Neural crest cell (in vitro differentiated cells): ENCODE data around the gene TRAPPC14. TPM values are rescaled to one million over a fixed set of nuclear protein-coding genes. Genes with fewer than 3 reads are reported as not detected.
A peak's percentile ranks its signal among the peaks of the same experiment; 100 is the strongest.

Experiments used
- DNase-seq: peaks from one replicate; pipeline ENCODE4 v3.0.0; 2021; ENCODE audit warnings: low read depth, mixed read lengths, low spot score
- H3K27ac Mint-ChIP-seq: one replicate; pipeline ENCODE4 v1.8.0; 2021; ENCODE audit warnings: mild to moderate bottlenecking, mixed read lengths; ENCODE audit not compliant: unreplicated experiment
- H3K27me3 Mint-ChIP-seq: 2 replicates; pipeline ENCODE4 v1.8.0; 2021; ENCODE audit warnings: low read depth, mild to moderate bottlenecking, mixed read lengths
- H3K36me3 Mint-ChIP-seq: 2 replicates; pipeline ENCODE4 v1.8.0; 2021; ENCODE audit warnings: low read depth, mild to moderate bottlenecking, mixed read lengths
- H3K4me1 Mint-ChIP-seq: 2 replicates; pipeline ENCODE4 v1.8.0; 2021; ENCODE audit warnings: mixed read lengths
- H3K4me3 Mint-ChIP-seq: one replicate; pipeline ENCODE4 v1.8.0; 2021; ENCODE audit warnings: mild to moderate bottlenecking, mixed read lengths
- H3K9me3 Mint-ChIP-seq: 2 replicates; pipeline ENCODE4 v1.8.0; 2021; ENCODE audit warnings: mixed read lengths
- CTCF ChIP-seq: fragments of 200-600 bp; sonication (generic); conservative IDR thresholded peaks from 2 replicates; pipeline ENCODE4 v1.5.0; 2021; ENCODE audit warnings: antibody characterized with exemption, mild to moderate bottlenecking
- total RNA-seq: library from RNA; stranded (reverse); gene quantifications from 2 replicates; pipeline ENCODE4 v1.2.1, GENCODE V29; 2021

Gene TRAPPC14
- total RNA-seq, 1 donor from 2014 or later = 33.9 TPM

DNA sequence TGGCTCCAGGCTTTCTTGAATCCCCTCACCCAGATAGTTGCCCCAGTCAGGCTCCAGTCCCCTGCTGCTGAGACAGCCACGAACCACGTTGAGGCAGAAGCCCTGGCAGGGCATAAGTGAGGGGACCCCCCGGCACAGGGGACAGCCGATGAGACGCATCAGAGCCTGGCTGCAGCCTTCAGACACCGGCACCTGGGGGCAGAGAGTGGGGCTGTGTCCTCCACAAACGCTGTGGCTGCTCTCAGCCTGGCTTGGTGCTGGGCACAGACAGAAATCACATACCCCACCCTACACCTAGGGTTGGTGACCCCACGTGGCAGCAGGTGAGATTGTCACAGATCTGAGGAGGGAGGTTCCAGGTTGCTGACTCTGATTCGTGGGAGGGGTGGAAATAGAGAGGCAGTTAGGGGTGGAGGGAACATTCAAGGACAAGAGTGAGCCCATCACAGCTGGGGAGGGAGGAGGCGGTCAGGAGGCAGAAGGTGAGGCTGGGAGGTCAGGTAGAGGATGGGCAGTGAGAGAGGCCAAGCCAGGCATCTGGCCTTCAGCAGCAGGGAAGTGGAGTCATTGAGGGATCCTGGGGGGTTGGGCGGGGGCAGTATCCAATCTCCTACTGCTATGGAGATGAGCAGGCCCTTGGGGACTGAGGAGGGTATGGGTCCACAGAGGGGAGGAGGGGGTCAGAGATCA is 15.4 kb upstream of the TRAPPC14 start:
- peaks cover 14% of the 10 kb centered on the region for H3K27me3 Mint-ChIP-seq
- peak overlapping the region; percentile 86 for H3K4me3 Mint-ChIP-seq
- DNase-seq = no peak
- TF ChIP-seq CTCF = no peak
- peaks cover 50% of the 10 kb centered on the region for H3K4me1 Mint-ChIP-seq
- H3K27ac Mint-ChIP-seq = no peak overlapping the region
- H3K9me3 Mint-ChIP-seq = peaks cover 2% of the 10 kb centered on the region
- peaks cover 8% of the 10 kb centered on the region for H3K36me3 Mint-ChIP-seq

DNA sequence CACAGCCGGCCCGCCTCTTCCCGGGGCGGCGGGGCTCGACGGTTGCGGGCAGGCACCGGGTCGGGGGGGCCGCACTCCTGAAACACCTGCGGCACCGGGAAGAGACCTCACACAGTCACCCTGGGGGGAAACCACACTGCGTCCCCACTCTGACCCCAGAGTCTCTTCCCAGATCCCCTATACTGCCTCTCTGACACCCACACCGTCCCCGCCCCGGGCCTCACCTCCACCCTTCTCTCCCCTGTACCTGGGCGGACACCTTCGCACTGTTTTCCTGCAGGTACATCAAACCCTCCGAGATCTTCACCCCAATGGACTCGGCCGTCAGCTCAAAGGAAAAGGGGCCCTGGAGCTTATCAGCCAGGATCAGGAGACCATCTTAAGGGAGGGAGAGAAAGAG is 13.3 kb upstream of the TRAPPC14 start:
- no peak for TF ChIP-seq CTCF
- Mint-ChIP-seq H3K4me1 (peaks cover 65% of the 10 kb centered on the region), H3K9me3 (no peaks in the 10 kb centered on the region), H3K36me3 (peaks cover 8% of the 10 kb centered on the region), H3K27ac (no peak overlapping the region), H3K4me3 (peak overlapping the region; percentile 69), H3K27me3 (peaks cover 35% of the 10 kb centered on the region)
- no peak for DNase-seq

GRCh38 chr7:100171087-100171681 is 12.7 kb upstream of the TRAPPC14 start:
- Mint-ChIP-seq H3K27me3 (peaks cover 42% of the 10 kb centered on the region), H3K27ac (no peak overlapping the region), H3K36me3 (peaks cover 6% of the 10 kb centered on the region), H3K4me1 (peaks cover 64% of the 10 kb centered on the region), H3K9me3 (no peaks in the 10 kb centered on the region), H3K4me3 (peak overlapping the region; percentile 71)
- DNase-seq = no peak
- TF ChIP-seq CTCF = no peak

GRCh38 chr7:100170101-100170897 is 11.8 kb upstream of the TRAPPC14 start:
- H3K4me3 Mint-ChIP-seq = peak overlapping the region; percentile 85
- peaks cover 6% of the 10 kb centered on the region for H3K36me3 Mint-ChIP-seq
- H3K4me1 Mint-ChIP-seq = peaks cover 57% of the 10 kb centered on the region
- no peak for DNase-seq
- TF ChIP-seq CTCF = no peak
- H3K27me3 Mint-ChIP-seq = peaks cover 45% of the 10 kb centered on the region
- H3K9me3 Mint-ChIP-seq = no peaks in the 10 kb centered on the region
- H3K27ac Mint-ChIP-seq = no peak overlapping the region

- peak overlapping the region; percentile 92 for H3K27ac Mint-ChIP-seq
- H3K4me1 Mint-ChIP-seq = peaks cover 49% of the 10 kb centered on the region
- no peak for TF ChIP-seq CTCF
These were observed 10.8 kb upstream of the TRAPPC14 start for GRCh38 chr7:100169147-100169850.

More at GRCh38 chr7:100169147-100169850, 10.8 kb upstream of the TRAPPC14 start:
- Mint-ChIP-seq H3K36me3 (peaks cover 3% of the 10 kb centered on the region), H3K27me3 (peaks cover 45% of the 10 kb centered on the region), H3K4me3 (peak overlapping the region; percentile 85), H3K9me3 (no peaks in the 10 kb centered on the region)
- no peak for DNase-seq
